Neural cell (in vitro differentiated cells): ENCODE results near the gene TCOF1. TPM values are rescaled to one million over a fixed set of nuclear protein-coding genes. Genes with fewer than 3 reads are reported as not detected.

Experiments
- H2AFZ ChIP-seq: fragments of 200-600, 300-800 bp; sonication (generic), shearing (Covaris generic); 2 replicates; pipeline ENCODE4 v1.6.0; 2014; ENCODE audit warnings: low read depth, mild to moderate bottlenecking, antibody characterized with exemption, low read length, moderate library complexity
- H3F3A ChIP-seq: fragments of 200-600 bp; shearing (Covaris generic); 2 replicates; pipeline ENCODE4 v1.6.1; 2016; ENCODE audit warnings: mild to moderate bottlenecking, moderate library complexity, mixed read lengths, antibody characterized with exemption, low read length; ENCODE audit not compliant: insufficient read depth, poor library complexity, severe bottlenecking
- H3K27ac ChIP-seq: fragments of 200-600, 300-800 bp; sonication (generic), shearing (Covaris generic); 2 replicates; pipeline ENCODE4 v1.5.1; 2014; ENCODE audit warnings: mild to moderate bottlenecking, low read length, moderate library complexity
- H3K27me3 ChIP-seq: fragments of 300-800, 200-600 bp; sonication (generic), shearing (Covaris generic); 2 replicates; pipeline ENCODE4 v1.6.0; 2014; ENCODE audit warnings: mild to moderate bottlenecking, low read depth, low read length, moderate library complexity; ENCODE audit not compliant: insufficient read depth
- H3K36me3 ChIP-seq: fragments of 300-800, 200-600 bp; sonication (generic), shearing (Covaris generic); 2 replicates; pipeline ENCODE4 v1.5.1; 2014; ENCODE audit warnings: mild to moderate bottlenecking, antibody characterized with exemption, low read length, moderate library complexity; ENCODE audit not compliant: insufficient read depth
- H3K4me2 ChIP-seq: fragments of 300-800, 200-600 bp; sonication (generic), shearing (Covaris generic); 2 replicates; pipeline ENCODE4 v1.6.0; 2014; ENCODE audit warnings: mild to moderate bottlenecking, low read length
- H3K4me3 ChIP-seq: fragments of 300-800, 200-600 bp; sonication (generic), shearing (Covaris generic); 2 replicates; pipeline ENCODE4 v1.5.1; 2014; ENCODE audit warnings: mild to moderate bottlenecking, low read length, moderate library complexity
- H3K79me2 ChIP-seq: fragments of 200-600 bp; shearing (Covaris generic); replicated peaks from 2 replicates; pipeline ENCODE4 v1.6.0; 2014; ENCODE audit warnings: mild to moderate bottlenecking, low read length, moderate library complexity; ENCODE audit not compliant: insufficient read depth
- H3K9ac ChIP-seq: fragments of 300-800, 200-600 bp; sonication (generic), shearing (Covaris generic); 2 replicates; pipeline ENCODE4 v1.6.1; 2016; ENCODE audit warnings: mild to moderate bottlenecking, low read length, mixed read lengths
- H3K9me2 ChIP-seq: fragments of 200-600 bp; shearing (Covaris generic); 2 replicates; pipeline ENCODE4 v1.6.1; 2016; ENCODE audit warnings: mild to moderate bottlenecking, low read length, mixed read lengths; ENCODE audit not compliant: insufficient read depth
- H3K9me3 ChIP-seq: fragments of 200-600, 300-800 bp; sonication (generic), shearing (Covaris generic); 2 replicates; pipeline ENCODE4 v1.6.1; 2016; ENCODE audit warnings: mild to moderate bottlenecking, mixed run types, low read length, moderate library complexity, mixed read lengths
- H4K20me1 ChIP-seq: fragments of 200-600 bp; shearing (Covaris generic); 2 replicates; pipeline ENCODE4 v1.6.1; 2016; ENCODE audit warnings: mild to moderate bottlenecking, mixed run types; ENCODE audit not compliant: insufficient read depth
- CTCF ChIP-seq: fragments of 450-650 bp; IDR thresholded peaks from 2 replicates; pipeline ENCODE4 v1.5.1; 2014; ENCODE audit warnings: antibody characterized with exemption, mild to moderate bottlenecking, moderate library complexity; ENCODE audit not compliant: poor library complexity, severe bottlenecking
- EP300 ChIP-seq: fragments of 450-650 bp; conservative IDR thresholded peaks from 2 replicates; pipeline ENCODE4 v1.6.1; 2014; ENCODE audit warnings: antibody characterized with exemption, mild to moderate bottlenecking, moderate library complexity; ENCODE audit not compliant: poor library complexity, severe bottlenecking
- EZH2 ChIP-seq: fragments of 200-600, 300-800 bp; shearing (Covaris generic), sonication (generic); IDR thresholded peaks from 2 replicates; pipeline ENCODE4 v1.6.1; 2014; ENCODE audit warnings: antibody characterized with exemption, low read length, borderline replicate concordance, mild to moderate bottlenecking; ENCODE audit not compliant: insufficient read depth, poor library complexity, severe bottlenecking
- MXI1 ChIP-seq: fragments of 450-650 bp; conservative IDR thresholded peaks from 2 replicates; pipeline ENCODE4 v1.6.1; 2014; ENCODE audit warnings: antibody characterized with exemption, mild to moderate bottlenecking; ENCODE audit not compliant: poor library complexity, severe bottlenecking
- POLR2AphosphoS5 ChIP-seq: IDR thresholded peaks from 2 replicates; pipeline ENCODE4 v1.6.1; 2012
- RAD21 ChIP-seq: fragments of 450-650 bp; conservative IDR thresholded peaks from 2 replicates; pipeline ENCODE4 v1.6.1; 2014; ENCODE audit warnings: antibody characterized with exemption, mild to moderate bottlenecking, moderate library complexity
- REST ChIP-seq: IDR thresholded peaks from 2 replicates; pipeline ENCODE4 v1.6.1; 2012; ENCODE audit warnings: borderline replicate concordance
- SMC3 ChIP-seq: fragments of 450-650 bp; conservative IDR thresholded peaks from 2 replicates; pipeline ENCODE4 v1.6.1; 2014; ENCODE audit warnings: antibody characterized with exemption, mild to moderate bottlenecking, moderate library complexity; ENCODE audit not compliant: poor library complexity
- TAF1 ChIP-seq: IDR thresholded peaks from 2 replicates; pipeline ENCODE4 v1.6.1; 2012; ENCODE audit warnings: low read depth
- polyA plus RNA-seq: library from polyadenylated mRNA; depleted of rRNA; stranded (reverse); fragments of >200 nt; gene quantifications from 2 replicates; pipeline ENCODE4 v1.2.3, GENCODE V29; 2014

The TCOF1 gene
- polyA plus RNA-seq, 1 donor from 2014 or later, result 6.5 TPM

GRCh38 chr5:150429410-150429873, 71.9 kb downstream of the TCOF1 start:
- Histone ChIP-seq H3K4me3 (no peak overlapping the region), H3K27me3 (no peaks in the 10 kb centered on the region), H3K9ac (no peak overlapping the region), H2AFZ (no peak overlapping the region), H3K27ac (no peak overlapping the region), H3K36me3 (no peaks in the 10 kb centered on the region), H3K79me2 (no peaks in the 10 kb centered on the region), H3F3A (no peaks in the 10 kb centered on the region), H3K9me2 (no peaks in the 10 kb centered on the region), H4K20me1 (no peaks in the 10 kb centered on the region), H3K4me2 (no peak overlapping the region), H3K9me3 (no peaks in the 10 kb centered on the region)
- TF ChIP-seq EZH2, result no peak

- H3K27ac ChIP-seq, result no peak overlapping the region
Observed at GRCh38 chr5:150431048-150431447, 73.6 kb downstream of the TCOF1 start.

More at GRCh38 chr5:150431048-150431447, 73.6 kb downstream of the TCOF1 start:
- no peaks in the 10 kb centered on the region for H3K27me3 ChIP-seq
- no peak for TF ChIP-seq EZH2
- TF ChIP-seq EP300, result no peak
- no peak for TF ChIP-seq TAF1
- no peak for TF ChIP-seq CTCF
- no peak for TF ChIP-seq MXI1
- TF ChIP-seq SMC3, result no peak
- TF ChIP-seq REST, result no peak
- no peak for TF ChIP-seq RAD21
- no peak for TF ChIP-seq POLR2AphosphoS5
- no peaks in the 10 kb centered on the region for H3K36me3 ChIP-seq
- H3F3A ChIP-seq, result no peaks in the 10 kb centered on the region
- H2AFZ ChIP-seq, result no peak overlapping the region
- H3K9ac ChIP-seq, result no peak overlapping the region
- no peak overlapping the region for H3K4me2 ChIP-seq
- H3K9me2 ChIP-seq, result no peaks in the 10 kb centered on the region
- H4K20me1 ChIP-seq, result no peaks in the 10 kb centered on the region
- H3K4me3 ChIP-seq, result no peak overlapping the region
- no peaks in the 10 kb centered on the region for H3K9me3 ChIP-seq
- H3K79me2 ChIP-seq, result no peaks in the 10 kb centered on the region
